HG02571 (cell line): ENCODE measurements around the gene PAX3.

Experiments
- ATAC-seq: cut with Tn5 transposase; IDR thresholded peaks from one replicate; pipeline ENCODE4 v1.9.1; 2021; ENCODE audit warnings: mild to moderate bottlenecking, moderate library complexity; ENCODE audit not compliant: unreplicated experiment

PAX3 gene

GRCh38 chr2:222310747-222311318 is 12.0 kb upstream of the PAX3 start:
- no peak for ATAC-seq

GRCh38 chr2:222309766-222310165 is 11.0 kb upstream of the PAX3 start:
- ATAC-seq: no peak

DNA sequence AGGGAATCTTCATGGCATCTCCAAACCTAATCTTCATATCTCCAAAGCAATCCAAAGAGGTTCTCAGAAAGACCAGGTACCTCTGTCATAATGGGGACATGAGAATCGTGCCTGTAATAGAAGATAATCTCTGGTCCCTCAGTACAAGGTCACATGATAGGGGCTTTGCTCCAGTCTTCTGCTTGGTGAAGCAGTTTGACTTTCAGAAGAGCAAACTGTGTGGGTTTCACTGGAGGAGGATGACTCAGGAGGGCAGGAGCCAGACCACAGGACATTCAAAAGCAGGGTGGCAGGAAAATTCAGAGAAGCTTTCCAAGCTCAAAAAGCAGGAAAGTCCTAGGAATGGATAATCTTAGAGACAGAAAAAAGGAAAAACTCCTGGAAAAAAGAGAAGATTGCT is 10.6 kb upstream of the PAX3 start:
- no peak for ATAC-seq

DNA sequence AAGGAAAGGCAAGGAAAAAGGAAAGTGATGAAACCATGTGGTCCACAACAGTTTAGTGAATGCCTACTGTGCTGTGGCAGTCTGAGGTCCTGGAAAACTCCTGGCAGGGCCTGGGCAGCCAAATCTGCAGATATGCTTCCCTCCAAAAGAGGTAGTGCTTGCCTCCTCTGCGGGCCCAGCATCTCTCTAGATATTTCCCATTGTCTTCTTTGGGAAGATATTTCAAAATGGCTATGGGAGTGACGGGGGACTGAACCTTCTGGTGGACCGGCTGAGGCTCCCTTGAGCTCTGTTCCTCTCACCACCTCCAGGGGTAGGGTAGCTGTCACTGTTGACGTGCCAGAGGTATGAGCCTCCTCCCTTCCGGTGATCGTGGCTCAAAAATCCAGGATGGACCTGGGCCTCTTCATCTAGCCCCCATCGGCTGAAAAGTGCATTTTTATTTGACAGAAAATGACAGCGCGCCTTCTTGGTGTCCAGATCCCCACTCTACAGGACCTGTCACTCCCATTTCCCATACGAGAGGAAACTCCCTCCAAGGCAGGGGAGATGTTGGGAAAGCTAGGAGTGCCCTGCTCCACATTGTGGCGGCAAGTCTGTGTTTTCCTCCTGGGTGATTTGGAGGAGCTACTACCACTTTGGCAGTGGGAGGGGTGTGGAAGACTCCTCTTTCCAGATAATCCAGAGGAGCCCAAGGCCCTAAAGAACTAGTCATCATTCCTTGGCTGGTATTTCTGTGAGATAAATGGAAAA is 9.4 kb upstream of the PAX3 start:
- ATAC-seq: no peak

- no peak for ATAC-seq
These were observed 8.5 kb upstream of the PAX3 start for GRCh38 chr2:222307143-222307756.

DNA sequence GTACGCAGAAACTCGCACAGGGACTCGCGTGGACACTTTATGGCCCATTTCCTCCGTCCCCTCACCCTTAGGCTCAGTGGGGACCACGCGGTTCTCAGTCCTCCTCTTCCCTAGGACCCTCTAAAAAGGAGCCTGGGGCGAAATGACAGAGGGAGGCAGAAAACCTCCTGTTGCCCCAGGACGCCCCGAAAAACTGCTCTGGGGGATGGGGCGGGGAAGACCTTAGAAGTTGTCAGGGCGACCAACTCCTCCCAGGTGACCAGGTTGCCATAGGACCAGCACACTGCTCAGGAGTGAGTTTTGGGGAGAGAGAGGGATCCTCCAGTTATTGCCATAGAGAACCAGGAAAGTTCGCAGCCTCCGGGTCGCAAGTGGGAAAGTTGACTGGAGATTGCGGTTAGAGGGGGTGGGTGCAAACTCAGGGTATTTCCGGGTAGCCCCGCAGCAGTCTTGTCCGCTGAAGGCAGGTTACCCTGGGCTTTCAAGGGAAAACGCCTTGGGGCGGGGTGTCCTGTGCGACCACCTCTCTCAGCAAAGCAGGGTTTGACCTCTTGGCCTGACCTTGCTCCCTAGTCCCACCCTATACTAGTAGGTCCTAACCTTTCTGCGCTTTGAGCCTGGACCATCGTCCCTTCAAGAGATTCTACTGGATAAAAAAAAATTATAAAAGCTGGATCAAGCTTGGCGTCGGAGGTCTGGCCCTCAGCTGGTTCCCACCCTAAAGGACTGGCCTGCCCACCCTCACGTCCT is 7.8 kb upstream of the PAX3 start:
- ATAC-seq: no peak

- ATAC-seq: no peak
These were observed 7.0 kb upstream of the PAX3 start for GRCh38 chr2:222305516-222306392.

DNA sequence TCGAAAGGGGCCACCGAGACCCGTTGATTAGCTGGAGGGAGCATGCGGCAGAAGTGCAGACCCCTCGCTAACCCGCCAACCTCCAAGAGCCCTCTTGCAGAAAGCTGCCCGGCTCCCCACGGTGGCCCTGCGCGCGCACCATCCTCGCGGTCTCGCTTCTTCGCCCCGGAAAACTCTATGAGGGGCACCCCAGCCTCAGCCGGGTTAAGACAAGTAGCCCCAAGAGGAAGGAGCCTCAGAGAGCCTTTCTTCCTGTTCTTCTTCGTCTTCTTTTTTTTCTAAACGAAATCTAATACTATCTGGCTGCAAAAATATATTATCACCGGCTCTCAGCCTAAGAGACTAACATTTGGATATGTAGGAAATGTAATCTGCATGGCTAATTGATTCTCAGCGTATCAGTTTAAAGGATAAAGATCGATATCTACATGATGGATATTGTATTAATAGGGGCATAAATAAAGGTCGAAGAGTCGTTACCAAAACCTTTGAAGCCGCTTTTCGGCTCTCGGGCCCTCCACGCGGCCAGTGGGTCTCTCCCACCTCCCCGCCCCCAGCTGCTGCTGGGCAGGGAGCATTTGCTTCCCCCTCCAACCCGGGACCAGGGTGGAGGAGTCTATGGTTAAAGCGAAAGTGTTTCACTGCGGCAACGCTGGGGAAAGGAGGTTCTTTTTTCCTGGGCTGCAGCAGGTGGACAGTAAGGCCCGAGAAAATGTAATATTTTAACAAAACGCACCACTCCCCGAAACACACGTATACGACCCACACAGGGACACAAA is 6.1 kb upstream of the PAX3 start:
- ATAC-seq: no peak

DNA sequence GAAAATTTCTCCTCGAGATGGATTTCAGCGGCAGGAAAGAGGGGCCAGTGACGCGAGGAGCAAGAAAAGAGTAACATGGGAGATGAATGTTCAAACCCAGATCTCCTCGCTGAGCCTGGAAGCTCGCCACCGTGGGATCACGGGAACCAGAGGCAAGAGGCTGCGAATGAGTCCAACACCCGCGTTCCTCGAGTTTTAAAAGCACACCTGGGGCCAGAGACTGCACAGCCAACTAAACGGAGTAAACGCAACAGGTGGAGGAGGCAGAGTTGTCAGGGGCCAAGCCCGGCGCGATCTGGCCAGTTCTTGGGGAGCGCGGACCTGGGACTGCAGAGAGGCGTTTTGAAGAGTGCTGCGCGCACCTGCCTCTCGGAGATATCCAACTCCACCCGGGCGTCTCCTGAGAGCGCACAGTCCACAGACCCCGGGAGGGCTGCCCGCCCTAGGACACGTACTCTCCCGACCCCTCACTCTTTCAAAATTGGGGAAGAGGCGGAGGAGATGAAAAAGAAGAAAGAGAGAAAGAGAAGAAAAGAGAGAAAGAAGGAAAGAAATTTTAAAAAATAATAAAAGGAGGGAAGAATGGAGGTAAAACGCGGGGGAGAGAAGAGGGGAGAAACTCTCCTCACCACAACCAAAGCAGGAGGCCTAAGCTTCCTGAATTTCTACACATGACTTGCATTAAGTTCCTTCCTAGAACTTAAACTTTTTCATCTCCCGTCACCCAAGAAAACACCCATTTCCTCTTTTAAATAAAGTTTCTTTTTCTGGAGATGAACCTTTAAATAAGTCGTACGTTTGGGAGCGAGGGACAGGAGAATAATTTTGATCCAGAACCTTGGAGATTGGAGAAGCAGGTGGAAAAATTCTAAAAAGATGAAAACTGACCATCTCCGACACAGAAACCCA is 5.3 kb upstream of the PAX3 start:
- no peak for ATAC-seq

DNA sequence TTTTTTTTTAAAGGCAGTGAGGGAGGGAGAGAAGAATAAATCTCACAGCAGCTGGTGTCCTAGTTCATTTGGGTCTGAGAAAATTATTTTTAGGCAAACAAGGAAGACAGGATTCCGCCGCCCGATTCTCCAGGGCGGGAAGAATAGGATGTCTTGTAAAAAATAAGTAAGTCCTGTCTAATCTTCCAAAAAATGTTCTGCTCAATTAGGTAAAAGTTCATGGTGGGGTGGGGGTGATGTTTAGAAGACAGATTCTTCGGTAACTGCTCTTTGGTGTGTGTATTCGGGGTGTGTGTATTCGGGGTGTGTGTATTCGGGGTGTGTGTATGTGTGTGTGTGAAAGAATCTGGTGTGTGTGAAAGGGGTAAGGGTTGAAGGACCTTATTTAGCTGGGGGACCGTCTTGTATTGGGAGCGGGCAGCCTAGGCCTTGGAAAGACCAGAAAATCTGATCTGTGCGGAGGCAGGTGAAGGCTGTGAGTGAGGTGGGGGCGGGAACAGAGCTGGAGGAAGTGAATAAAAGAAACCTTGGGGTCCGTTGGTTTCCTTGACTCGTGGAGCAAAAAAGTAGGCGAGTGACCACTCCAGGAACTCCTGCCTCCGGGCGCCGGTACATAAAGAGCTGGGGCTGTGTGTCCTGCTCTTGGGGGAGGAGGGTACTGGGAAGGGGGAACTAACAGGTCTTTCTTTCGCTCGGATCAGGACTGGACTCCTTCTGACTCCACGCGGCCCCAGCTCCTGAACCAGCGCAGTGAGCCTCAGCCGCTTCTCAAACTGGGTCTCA is 4.4 kb upstream of the PAX3 start:
- ATAC-seq: no peak

DNA sequence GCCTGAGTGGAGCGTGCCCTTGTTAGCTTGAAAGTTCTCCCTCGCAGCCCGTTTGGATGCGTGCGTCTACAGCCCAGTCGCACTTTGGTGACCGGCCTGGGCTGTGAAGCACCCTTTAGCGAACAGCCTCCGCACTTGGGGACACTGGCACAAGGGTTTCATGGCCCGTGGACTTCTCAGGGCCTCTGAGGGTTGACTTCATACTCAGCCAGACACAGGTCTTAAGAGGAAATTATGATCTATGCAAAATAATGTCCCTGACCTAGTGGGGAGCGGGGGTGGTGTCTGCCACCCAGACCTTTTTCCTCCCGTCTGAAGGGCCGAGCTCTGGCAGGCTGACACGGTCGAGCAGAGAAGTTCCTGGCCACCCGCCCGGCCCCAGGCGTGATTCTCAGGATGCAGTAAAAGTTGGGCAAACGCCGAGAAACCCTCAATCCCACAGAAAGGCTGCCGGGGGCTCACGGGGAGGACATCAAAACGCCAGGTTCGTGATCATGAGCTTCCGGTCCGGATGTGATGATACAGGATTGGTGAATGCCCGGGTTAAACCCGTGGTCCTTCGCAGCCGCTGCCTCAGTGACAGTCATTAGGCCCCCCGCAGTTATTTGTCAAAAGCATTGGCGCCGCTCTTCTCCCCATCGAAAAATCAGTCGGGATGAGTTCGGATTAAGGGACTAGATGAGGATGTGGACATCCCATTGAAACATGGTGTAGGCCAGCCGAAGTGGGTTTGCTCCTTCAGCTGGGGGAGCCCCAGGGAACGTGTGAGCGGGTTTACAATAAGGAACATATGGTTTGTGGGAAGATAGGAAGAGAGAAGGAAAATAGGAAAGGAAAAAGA is 3.6 kb upstream of the PAX3 start:
- ATAC-seq: no peak

GRCh38 chr2:222301796-222302118 is 3.0 kb upstream of the PAX3 start:
- no peak for ATAC-seq

- no peak for ATAC-seq
These were observed 2.4 kb upstream of the PAX3 start for GRCh38 chr2:222301053-222301795.

DNA sequence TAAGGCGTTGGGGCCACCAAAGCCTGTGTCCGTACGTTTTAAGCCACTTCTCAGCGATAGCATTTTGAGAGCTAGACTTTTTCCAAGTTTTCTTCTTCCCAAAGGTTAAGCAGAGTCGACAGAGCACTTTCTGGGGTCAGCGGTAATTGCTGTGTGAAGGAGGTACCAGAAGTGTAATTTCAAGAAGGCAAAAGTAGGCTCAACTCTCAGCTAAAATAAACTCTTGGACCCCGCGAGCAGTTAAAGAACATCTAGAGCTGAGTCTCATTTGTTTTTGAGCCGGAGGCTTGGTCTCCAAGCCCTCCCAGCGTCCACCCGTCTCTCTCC is 1.9 kb upstream of the PAX3 start:
- ATAC-seq: no peak

DNA sequence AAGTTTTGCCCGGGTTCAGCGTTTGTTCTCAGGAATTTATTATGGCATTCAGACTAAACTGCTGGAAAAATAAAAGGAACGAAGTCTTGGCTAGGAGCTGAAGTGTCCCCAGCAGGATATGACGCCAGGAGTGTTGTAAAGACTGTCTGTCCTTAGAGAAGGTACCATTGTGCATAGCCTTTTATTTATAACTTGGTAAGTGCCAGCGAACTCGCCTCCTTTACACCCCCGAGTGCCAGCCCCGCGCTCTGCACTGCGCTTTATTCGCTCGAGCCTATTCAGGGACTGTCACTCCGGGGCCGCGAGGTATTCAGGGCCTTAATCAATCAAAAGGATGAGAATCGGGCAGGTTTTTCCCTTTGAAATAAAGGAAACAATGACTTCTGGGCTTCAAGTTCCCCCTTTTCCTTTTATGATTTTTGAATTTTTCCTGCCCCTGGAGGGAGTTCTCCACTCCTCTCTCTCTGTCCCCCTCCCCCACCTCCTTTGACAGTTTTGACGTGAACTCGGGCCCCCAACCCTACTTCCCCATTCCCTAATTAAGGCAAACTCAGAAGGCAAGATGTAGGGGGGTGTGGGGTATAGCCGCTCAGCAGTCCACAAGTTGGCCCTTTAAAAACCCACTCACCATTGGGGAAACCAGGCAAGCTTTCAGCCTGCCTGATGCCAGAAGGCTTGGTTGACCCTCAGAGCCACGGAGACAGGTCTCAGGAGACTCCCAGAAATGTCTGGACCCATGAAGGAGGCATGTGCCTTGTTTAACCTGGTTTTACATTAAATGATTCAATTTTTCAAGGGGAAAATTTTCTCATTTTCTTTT is 1.3 kb upstream of the PAX3 start:
- no peak for ATAC-seq

- ATAC-seq: no peak
These were observed 842 bp downstream of the PAX3 start for GRCh38 chr2:222298001-222298310.
